IMR-90 (cell line): Measurements from ENCODE around the gene MPZL2. TPM values are rescaled to one million over a fixed set of nuclear protein-coding genes. Genes with fewer than 3 reads are reported as not detected.

Experiments used
- ATAC-seq: fragments of 200-7000 bp; cut with Tn5 transposase; 2 replicates; pipeline ENCODE4 v1.9.1; 2020; ENCODE audit warnings: low read depth, mild to moderate bottlenecking, moderate library complexity
- BruUV-seq: library from RNA; stranded (reverse); fragments of 400-500 nt; replicated peaks from 2 replicates; lab custom pipeline; 2021; lab: Mats Ljungman, UMichigan
- CTCF ChIA-PET: fragments of 300-600 bp; formaldehyde crosslinking; extraction: SDS; loops from one replicate; lab custom pipeline; 2021; ENCODE audit warnings: antibody characterized with exemption; lab: Yijun Ruan, JAX
- POLR2A ChIA-PET: fragments of 300-600 bp; sonication (Branson Sonifier 250); formaldehyde crosslinking; loops from one replicate; lab custom pipeline; 2022; ENCODE audit warnings: antibody characterized with exemption; ENCODE audit not compliant: unreplicated experiment; lab: Charles Lee
- DNase-seq: peaks from one replicate; pipeline ENCODE4 v3.0.0; 2013
- H2AFZ ChIP-seq: replicated peaks from 2 replicates; pipeline ENCODE3; 2013; ENCODE audit warnings: low read length, mild to moderate bottlenecking; ENCODE audit not compliant: poor library complexity
- H2AK5ac ChIP-seq: 2 replicates; pipeline ENCODE4 v1.6.1; 2013; ENCODE audit warnings: low read depth, low read length, inconsistent platforms
- H2AK9ac ChIP-seq: replicated peaks from 2 replicates; pipeline ENCODE3; 2013; ENCODE audit warnings: mild to moderate bottlenecking, low read depth, low read length, moderate library complexity; ENCODE audit not compliant: poor library complexity
- H2BK120ac ChIP-seq: 2 replicates; pipeline ENCODE4 v1.6.1; 2013; ENCODE audit warnings: low read depth, low read length, inconsistent platforms
- H2BK15ac ChIP-seq: 3 replicates; pipeline ENCODE4 v1.6.1; 2013; ENCODE audit warnings: low read depth, low read length, inconsistent platforms
- H2BK20ac ChIP-seq: 2 replicates; pipeline ENCODE4 v1.6.1; 2013; ENCODE audit warnings: low read depth, mild to moderate bottlenecking, inconsistent platforms, low read length, moderate library complexity
- H2BK5ac ChIP-seq: 2 replicates; pipeline ENCODE4 v1.6.1; 2013; ENCODE audit warnings: mild to moderate bottlenecking, low read depth, low read length, inconsistent platforms; ENCODE audit not compliant: poor library complexity, severe bottlenecking
- H3K14ac ChIP-seq: replicated peaks from 2 replicates; pipeline ENCODE4 v1.6.1; 2013; ENCODE audit warnings: low read depth, low read length, inconsistent platforms
- H3K18ac ChIP-seq: 2 replicates; pipeline ENCODE4 v1.6.1; 2013; ENCODE audit warnings: low read depth, low read length, control low read depth
- H3K23ac ChIP-seq: 2 replicates; pipeline ENCODE4 v1.6.1; 2013; ENCODE audit warnings: low read depth, low read length, inconsistent platforms
- H3K27ac ChIP-seq: 2 replicates; pipeline ENCODE4 v1.5.1; 2013; ENCODE audit warnings: mild to moderate bottlenecking, control low read depth, low read length; ENCODE audit not compliant: insufficient read depth
- H3K27me3 ChIP-seq: 2 replicates; pipeline ENCODE4 v1.6.1; 2013; ENCODE audit warnings: low read length; ENCODE audit not compliant: control insufficient read depth, insufficient read depth
- H3K36me3 ChIP-seq: 2 replicates; pipeline ENCODE4 v1.6.1; 2013; ENCODE audit warnings: low read length, mixed read lengths; ENCODE audit not compliant: control insufficient read depth, insufficient read depth
- H3K4ac ChIP-seq: 2 replicates; pipeline ENCODE4 v1.6.1; 2013; ENCODE audit warnings: low read depth, low read length, inconsistent platforms
- H3K4me1 ChIP-seq: 2 replicates; pipeline ENCODE4 v1.6.1; 2013; ENCODE audit warnings: low read length, mixed read lengths; ENCODE audit not compliant: control insufficient read depth, insufficient read depth
- H3K4me2 ChIP-seq: 2 replicates; pipeline ENCODE4 v1.6.1; 2013; ENCODE audit warnings: low read depth, mild to moderate bottlenecking, control low read depth, low read length, moderate library complexity
- H3K4me3 ChIP-seq: 2 replicates; pipeline ENCODE4 v1.5.1; 2013; ENCODE audit warnings: low read depth, mild to moderate bottlenecking, control low read depth, low read length, moderate library complexity; ENCODE audit not compliant: insufficient read depth
- H3K56ac ChIP-seq: 2 replicates; pipeline ENCODE4 v1.6.1; 2013; ENCODE audit warnings: low read length, inconsistent platforms; ENCODE audit not compliant: insufficient read depth; ENCODE audit errors: extremely low read depth
- H3K79me1 ChIP-seq, 2 experiments: 2 replicates each; pipeline ENCODE4 v1.6.1; 2013; ENCODE audit warnings: low read length in 2 of 2, inconsistent platforms in 1 of 2, low read depth in 1 of 2
- H3K9ac ChIP-seq: 2 replicates; pipeline ENCODE4 v1.6.1; 2013; ENCODE audit warnings: low read depth, low read length, control low read depth
- H3K9me1 ChIP-seq: 2 replicates; pipeline ENCODE4 v1.6.1; 2013; ENCODE audit warnings: low read length, inconsistent platforms; ENCODE audit not compliant: insufficient read depth
- H3K9me3 ChIP-seq: 2 replicates; pipeline ENCODE4 v1.6.1; 2013; ENCODE audit warnings: low read length; ENCODE audit not compliant: control insufficient read depth, insufficient read depth
- H4K20me1 ChIP-seq: 2 replicates; pipeline ENCODE4 v1.6.1; 2013; ENCODE audit warnings: low read length, inconsistent platforms; ENCODE audit not compliant: insufficient read depth
- H4K5ac ChIP-seq: 2 replicates; pipeline ENCODE4 v1.6.1; 2013; ENCODE audit warnings: mild to moderate bottlenecking, low read depth, low read length, control low read depth
- H4K8ac ChIP-seq, 2 experiments: 2 replicates each; pipeline ENCODE4 v1.6.1; 2013; ENCODE audit warnings: low read depth in 2 of 2, low read length in 2 of 2, control low read depth in 1 of 2, inconsistent platforms in 1 of 2
- H4K91ac ChIP-seq: 2 replicates; pipeline ENCODE4 v1.6.1; 2013; ENCODE audit warnings: low read depth, low read length, inconsistent platforms; ENCODE audit not compliant: insufficient read depth
- BHLHE40 ChIP-seq: fragments of 150-350 bp; IDR thresholded peaks from 2 replicates; pipeline ENCODE4 v1.6.1; 2016; ENCODE audit warnings: mild to moderate bottlenecking, low read depth, low read length
- CEBPB ChIP-seq: IDR thresholded peaks from 2 replicates; pipeline ENCODE4 v1.6.1; 2012; ENCODE audit warnings: low read depth, low read length, improper control_type of control experiment
- CHD1 ChIP-seq: IDR thresholded peaks from 2 replicates; pipeline ENCODE4 v1.6.1; 2012; ENCODE audit warnings: low read depth, low read length, improper control_type of control experiment
- ELK1 ChIP-seq: fragments of 150-350 bp; IDR thresholded peaks from 2 replicates; pipeline ENCODE4 v1.6.1; 2016; ENCODE audit warnings: low read depth, mild to moderate bottlenecking, low read length, moderate library complexity, borderline replicate concordance
- FOS ChIP-seq: fragments of 150-350 bp; IDR thresholded peaks from 2 replicates; pipeline ENCODE4 v1.6.1; 2016; ENCODE audit warnings: low read depth, low read length
- MAFK ChIP-seq: IDR thresholded peaks from 2 replicates; pipeline ENCODE4 v1.6.1; 2012; ENCODE audit warnings: low read depth, low read length, improper control_type of control experiment
- MAZ ChIP-seq: IDR thresholded peaks from 2 replicates; pipeline ENCODE4 v1.6.1; 2012; ENCODE audit warnings: low read depth, mild to moderate bottlenecking, low read length, improper control_type of control experiment, moderate library complexity, borderline replicate concordance
- MXI1 ChIP-seq: IDR thresholded peaks from 2 replicates; pipeline ENCODE4 v1.6.1; 2012; ENCODE audit warnings: low read depth, mild to moderate bottlenecking, low read length, moderate library complexity, borderline replicate concordance
- NFE2L2 ChIP-seq: fragments of 150-350 bp; IDR thresholded peaks from 2 replicates; pipeline ENCODE4 v1.6.1; 2016; ENCODE audit warnings: low read depth, mild to moderate bottlenecking, low read length
- POLR2A ChIP-seq: IDR thresholded peaks from 2 replicates; pipeline ENCODE4 v1.6.1; 2012; ENCODE audit warnings: mild to moderate bottlenecking, low read depth, low read length
- RAD21 ChIP-seq: IDR thresholded peaks from 2 replicates; pipeline ENCODE4 v1.6.1; 2012; ENCODE audit warnings: low read length, improper control_type of control experiment
- RCOR1 ChIP-seq: IDR thresholded peaks from 2 replicates; pipeline ENCODE4 v1.6.1; 2012; ENCODE audit warnings: mild to moderate bottlenecking, low read length, improper control_type of control experiment; ENCODE audit not compliant: insufficient replicate concordance
- RFX5 ChIP-seq: IDR thresholded peaks from 2 replicates; pipeline ENCODE4 v1.8.0; 2012; ENCODE audit warnings: low read depth, mild to moderate bottlenecking, low read length, moderate library complexity
- SMC3 ChIP-seq: fragments of 150-350 bp; IDR thresholded peaks from 2 replicates; pipeline ENCODE4 v1.6.1; 2016; ENCODE audit warnings: low read depth, mild to moderate bottlenecking, antibody characterized with exemption, low read length, moderate library complexity
- USF2 ChIP-seq: fragments of 150-350 bp; IDR thresholded peaks from 2 replicates; pipeline ENCODE4 v1.6.1; 2017; ENCODE audit warnings: mild to moderate bottlenecking, antibody characterized with exemption, low read length, low read depth
- WGBS, 2 experiments: methylation state at CpG; one replicate each; pipeline versions ENCODE4 v1.1.5 to v1.1.7; 2013; ENCODE audit warnings: missing lambda C conversion rate in 2 of 2; ENCODE audit not compliant: insufficient read length in 1 of 2; ENCODE audit errors: extremely low coverage in 2 of 2; 5-methylcytosine and 5-hydroxymethylcytosine counted together
- dilution Hi-C: fragments of 300-500 bp; cut with HindIII; formaldehyde crosslinking; loops from one replicate; pipeline ENCODE4 v1.14.3; 2018; ENCODE audit warnings: low sequenced_read_pairs; ENCODE audit not compliant: unreplicated experiment
- in situ Hi-C: fragments of 300-500 bp; cut with MboI; formaldehyde crosslinking; loops from 3 replicates; pipeline ENCODE4 v1.14.3; 2019; ENCODE audit warnings: low sequenced_read_pairs, inconsistent platforms, mixed read lengths
- intact Hi-C: fragments of 100-400 bp; cut with micrococcal nuclease; formaldehyde crosslinking; loops from 2 replicates; pipeline ENCODE4 v1.10.0; 2022
- polyA plus RNA-seq, 3 experiments: library from polyadenylated mRNA; depleted of rRNA; stranded (reverse); fragments of >200 nt; gene quantifications; 2 replicates each; pipeline ENCODE4 v1.2.3, GENCODE V29; 2012; ENCODE audit warnings: low replicate concordance in 1 of 3
- total RNA-seq: library from RNA; depleted of rRNA; stranded (reverse); fragments of >200 nt; gene quantifications from 2 replicates; pipeline ENCODE4 v1.2.3, GENCODE V29; 2012
- TF ChIP-seq, protein P1 (sequence below): conservative IDR thresholded peaks from 2 replicates; pipeline ENCODE4 v1.5.1; 2012; ENCODE audit warnings: mild to moderate bottlenecking, low read depth, low read length, improper control_type of control experiment

Gene MPZL2
- total and polyA plus RNA-seq, 2 of the 4 experiments (the other 2 are of a cell fraction), result not detected

DNA sequence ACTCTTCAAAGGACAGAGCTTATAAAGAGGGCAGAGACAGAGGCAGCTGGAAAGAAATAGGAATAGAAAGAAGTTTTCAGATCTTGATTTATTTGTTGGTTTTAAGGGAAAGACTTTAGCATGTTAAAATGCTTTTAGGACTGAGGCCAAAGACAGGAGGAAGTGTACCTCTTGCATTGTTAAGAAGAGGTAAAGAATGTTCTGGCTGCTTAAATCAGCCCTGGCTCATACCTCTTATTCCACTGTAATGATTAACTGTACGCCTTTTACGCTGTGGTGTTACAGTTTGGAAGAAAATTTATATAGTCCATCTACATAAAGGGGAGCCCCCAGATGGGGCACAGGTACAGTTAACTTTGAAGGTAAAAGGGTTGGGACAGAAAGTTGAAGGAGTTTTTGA lies 10.1 kb upstream of the MPZL2 start:
- H3K4ac ChIP-seq, result no peak overlapping the region
- H4K5ac ChIP-seq, result no peak overlapping the region
- POLR2A ChIA-PET, result no interaction called here
- dilution Hi-C loops, result no loop called here
- ATAC-seq (no peak), DNase-seq (no peak)
- no peak overlapping the region for H2AK9ac ChIP-seq
- BruUV-seq, result no TSS peak
- peaks cover 3% of the 10 kb centered on the region; the same call in 1 of the 2 replicates for H3K27me3 ChIP-seq
- H2BK5ac ChIP-seq, result no peak overlapping the region
- no peaks in the 10 kb centered on the region for H3K36me3 ChIP-seq
- H2BK20ac ChIP-seq, result no peak overlapping the region
- H3K23ac ChIP-seq, result no peak overlapping the region
- no peak overlapping the region for H4K8ac ChIP-seq
- no peak overlapping the region for H3K56ac ChIP-seq
- H2AFZ ChIP-seq, result no peak overlapping the region
- H3K14ac ChIP-seq, result no peak overlapping the region
- no peak overlapping the region for H2AK5ac ChIP-seq
- H3K9me1 ChIP-seq, result no peaks in the 10 kb centered on the region
- H3K9me3 ChIP-seq, result no peaks in the 10 kb centered on the region
- CTCF ChIA-PET, result no interaction called here
- no peak overlapping the region for H3K4me2 ChIP-seq
- H3K27ac ChIP-seq, result no peak overlapping the region
- H4K91ac ChIP-seq, result no peak overlapping the region
- in situ Hi-C loops, result no loop called here
- WGBS, 2 experiments, result no CpG with 5 or more reads among the region's 2 CpGs
- H3K79me1 ChIP-seq, result no peaks in the 10 kb centered on the region
- TF ChIP-seq RAD21 (no peak), RCOR1 (no peak), ELK1 (no peak), CHD1 (no peak), CEBPB (no peak), MAZ (no peak), USF2 (no peak), MAFK (no peak), POLR2A (no peak), FOS (no peak), MXI1 (no peak), BHLHE40 (no peak), SMC3 (no peak), NFE2L2 (no peak), RFX5 (no peak)
- TF ChIP-seq, protein P1, sequence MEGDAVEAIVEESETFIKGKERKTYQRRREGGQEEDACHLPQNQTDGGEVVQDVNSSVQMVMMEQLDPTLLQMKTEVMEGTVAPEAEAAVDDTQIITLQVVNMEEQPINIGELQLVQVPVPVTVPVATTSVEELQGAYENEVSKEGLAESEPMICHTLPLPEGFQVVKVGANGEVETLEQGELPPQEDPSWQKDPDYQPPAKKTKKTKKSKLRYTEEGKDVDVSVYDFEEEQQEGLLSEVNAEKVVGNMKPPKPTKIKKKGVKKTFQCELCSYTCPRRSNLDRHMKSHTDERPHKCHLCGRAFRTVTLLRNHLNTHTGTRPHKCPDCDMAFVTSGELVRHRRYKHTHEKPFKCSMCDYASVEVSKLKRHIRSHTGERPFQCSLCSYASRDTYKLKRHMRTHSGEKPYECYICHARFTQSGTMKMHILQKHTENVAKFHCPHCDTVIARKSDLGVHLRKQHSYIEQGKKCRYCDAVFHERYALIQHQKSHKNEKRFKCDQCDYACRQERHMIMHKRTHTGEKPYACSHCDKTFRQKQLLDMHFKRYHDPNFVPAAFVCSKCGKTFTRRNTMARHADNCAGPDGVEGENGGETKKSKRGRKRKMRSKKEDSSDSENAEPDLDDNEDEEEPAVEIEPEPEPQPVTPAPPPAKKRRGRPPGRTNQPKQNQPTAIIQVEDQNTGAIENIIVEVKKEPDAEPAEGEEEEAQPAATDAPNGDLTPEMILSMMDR, result no peak
- no peaks in the 10 kb centered on the region for H3K4me1 ChIP-seq
- H3K9ac ChIP-seq, result no peak overlapping the region
- no peaks in the 10 kb centered on the region for H4K20me1 ChIP-seq
- H3K18ac ChIP-seq, result no peak overlapping the region
- intact Hi-C loops, result no loop called here
- H2BK15ac ChIP-seq, result no peak overlapping the region
- H2BK120ac ChIP-seq, result no peak overlapping the region
- H3K4me3 ChIP-seq, result no peak overlapping the region
